HS-27A (cell line): ENCODE measurements around the gene CRYGS.
A peak's percentile ranks its signal among the peaks of the same experiment; 100 is the strongest.
"Not testable (repeated sequence)": the region's sequence is repeated elsewhere in the genome, so short reads cannot be mapped to it uniquely, and the experiment has no call there.

ENCODE experiments used
- DNase-seq: peaks from one replicate; pipeline ENCODE4 v3.0.0-alpha.2; 2012; ENCODE audit warnings: low read depth, missing footprints

The CRYGS gene

DNA sequence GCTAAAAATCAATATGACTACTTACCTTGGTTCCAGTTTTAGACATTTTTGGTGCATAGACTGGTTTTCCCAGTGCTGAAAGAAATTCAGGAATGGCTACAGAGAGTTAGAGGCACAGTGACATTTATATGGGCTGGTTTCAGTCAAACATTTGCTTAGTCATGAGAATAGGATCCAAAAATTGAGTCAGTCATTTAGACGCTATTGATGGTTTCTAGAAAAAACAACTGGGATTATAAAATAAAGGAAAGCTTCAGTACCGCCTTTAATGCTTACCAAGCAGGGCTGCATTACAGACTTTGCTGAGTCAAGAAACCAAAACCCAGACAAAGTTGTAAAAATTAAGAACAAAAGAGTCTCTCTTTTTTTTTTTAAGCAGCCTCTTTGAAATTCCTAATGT lies at the start of gene CRYGS:
Gene CRYGS, minus strand, starts transcription at position 100 of the 400 bp plus-strand sequence. Its CDS starts 54 bp downstream, at position 46.
- DNase-seq, result no peak

DNA sequence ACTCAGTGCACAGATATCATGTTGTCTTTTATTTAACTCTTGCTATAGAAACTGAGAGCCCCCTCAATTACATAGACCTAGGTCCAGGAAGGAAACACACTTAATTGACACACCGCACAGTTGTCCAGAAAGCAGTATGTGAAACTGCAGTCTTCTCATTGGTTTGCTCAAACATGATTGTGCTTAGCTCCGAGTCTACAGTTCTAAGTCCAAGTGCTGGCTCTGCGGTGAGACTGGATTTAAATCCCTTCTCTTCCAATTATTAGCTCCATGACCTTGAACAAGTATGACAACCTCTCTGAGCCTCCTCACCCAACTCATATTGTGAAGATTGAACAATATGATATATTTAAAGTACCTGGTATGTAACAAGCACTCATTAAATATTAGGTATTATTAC lies 49.7 kb upstream of the CRYGS start:
- no peak for DNase-seq

DNA sequence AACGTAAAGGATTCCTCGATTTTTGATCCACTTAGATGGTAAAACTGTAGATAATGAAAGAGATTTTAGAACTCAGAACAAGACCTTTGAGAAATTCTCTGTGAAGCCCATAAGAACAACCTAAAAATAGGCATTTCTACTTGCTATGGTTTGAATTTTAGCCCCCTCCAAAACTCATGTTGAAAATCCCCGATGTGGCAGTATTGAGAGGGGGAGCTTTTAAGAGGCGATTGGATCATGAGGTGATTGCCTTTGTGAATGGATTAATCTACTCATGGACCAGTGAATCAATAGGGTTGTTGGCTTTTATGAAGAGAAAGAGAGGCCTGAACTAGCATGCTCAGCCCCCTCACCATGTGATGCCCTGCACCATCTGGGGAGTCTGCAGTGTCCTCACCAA lies 48.5 kb upstream of the CRYGS start:
- no peak for DNase-seq

DNA sequence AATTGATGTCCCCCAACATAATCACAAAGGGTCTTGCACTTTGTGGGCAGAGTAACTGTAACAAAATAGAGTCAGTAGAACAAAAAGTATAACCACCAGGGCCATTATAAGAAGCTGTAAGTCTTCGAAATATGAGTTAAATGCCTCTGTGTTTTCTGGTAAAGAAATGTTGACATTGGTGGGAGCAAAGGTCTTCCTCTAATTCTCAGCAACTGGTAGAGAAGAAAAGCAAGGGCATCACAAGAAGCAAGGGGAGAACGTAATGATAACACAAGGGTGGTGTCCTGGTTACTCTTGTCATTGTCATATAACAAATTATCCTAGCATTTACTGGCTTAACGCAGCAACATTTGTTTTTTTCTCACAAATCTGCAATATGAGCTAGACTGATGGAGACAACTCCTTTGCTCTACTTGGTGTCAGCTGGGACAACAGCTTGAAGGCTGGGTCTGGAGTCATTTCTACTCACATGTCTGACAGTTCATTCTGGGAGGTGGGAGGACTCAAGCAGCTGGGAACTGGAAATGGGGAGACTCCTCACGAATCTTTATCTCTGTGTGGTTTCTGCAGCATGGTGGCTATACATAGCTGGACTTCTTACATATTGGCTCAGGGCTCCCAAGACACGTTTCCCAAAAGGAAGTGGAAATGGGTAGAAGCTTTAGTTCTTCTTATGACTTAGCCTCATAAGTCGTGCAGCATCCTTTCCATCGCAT lies 46.6 kb upstream of the CRYGS start:
- DNase-seq, result no peak

DNA sequence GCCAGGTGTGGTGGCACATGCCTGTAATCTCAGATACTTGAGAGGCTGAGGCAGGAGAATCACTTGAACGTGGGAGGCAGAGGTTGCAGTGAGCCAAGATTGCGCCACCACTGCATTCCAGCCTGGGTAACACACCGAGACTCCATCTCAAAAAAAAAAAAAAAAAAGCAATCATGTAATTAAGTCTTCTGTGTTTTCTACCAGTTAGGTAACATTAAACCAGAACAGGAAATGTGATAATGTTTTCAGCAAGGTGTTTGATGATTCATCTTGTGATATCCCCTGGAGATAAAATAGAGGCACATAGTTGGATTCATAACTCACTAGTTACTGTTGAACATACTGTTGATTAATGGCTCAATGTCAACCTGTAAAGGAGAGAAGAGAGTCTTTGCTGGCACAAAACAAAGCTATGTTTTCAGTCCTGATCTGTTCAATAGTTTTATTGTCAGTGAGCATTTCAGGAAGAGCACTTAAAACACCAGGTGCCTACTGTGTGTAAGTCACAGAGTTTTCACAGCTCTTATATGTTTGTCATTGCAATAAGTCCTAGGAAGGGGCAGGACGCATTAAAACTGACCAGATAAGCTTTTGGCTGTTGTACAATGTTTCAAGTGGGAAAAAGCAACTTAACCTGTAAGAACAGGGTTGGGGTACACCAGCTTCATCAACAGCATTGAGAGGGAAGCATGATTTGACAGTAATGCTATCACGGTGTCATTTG lies 45.8 kb upstream of the CRYGS start:
- no peak for DNase-seq

DNA sequence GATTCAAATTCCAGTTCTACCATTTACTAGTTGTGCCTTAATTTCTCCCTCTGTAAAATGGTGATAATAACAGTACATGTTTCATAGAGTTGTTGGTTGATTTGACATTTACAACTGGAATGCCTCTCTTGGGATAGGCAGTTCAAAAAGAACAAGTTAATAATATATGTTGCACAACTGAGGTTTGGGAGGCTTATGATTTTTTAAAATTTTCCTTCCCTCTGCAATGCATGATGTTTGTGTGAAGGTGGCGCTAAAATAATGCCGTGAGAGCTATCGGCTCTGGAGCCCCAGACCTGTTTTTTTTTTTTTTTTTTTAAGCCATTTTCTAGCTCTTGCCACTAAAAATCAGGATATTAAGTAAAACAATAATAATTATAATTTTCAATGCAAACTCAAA lies 44.9 kb upstream of the CRYGS start:
- no peak for DNase-seq

DNA sequence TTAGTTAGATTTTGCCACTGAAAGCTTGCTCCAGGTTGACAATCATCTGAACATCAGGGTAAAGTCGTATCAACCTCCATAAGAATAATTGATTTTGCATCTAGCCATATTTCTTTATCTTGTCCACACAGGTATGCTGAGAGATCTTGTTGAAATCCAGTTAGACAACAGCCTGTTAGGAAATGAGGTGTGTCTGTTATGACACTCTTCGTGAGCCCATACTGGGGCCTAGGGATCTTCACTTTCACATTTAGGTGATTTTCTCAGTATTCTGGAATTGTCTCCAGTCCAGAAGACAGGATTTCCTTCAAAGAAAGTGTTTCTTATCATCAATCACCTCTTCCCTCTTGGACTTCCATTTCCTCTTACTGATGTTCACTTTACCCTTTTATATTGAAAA lies 44.5 kb upstream of the CRYGS start:
- no peak for DNase-seq

DNA sequence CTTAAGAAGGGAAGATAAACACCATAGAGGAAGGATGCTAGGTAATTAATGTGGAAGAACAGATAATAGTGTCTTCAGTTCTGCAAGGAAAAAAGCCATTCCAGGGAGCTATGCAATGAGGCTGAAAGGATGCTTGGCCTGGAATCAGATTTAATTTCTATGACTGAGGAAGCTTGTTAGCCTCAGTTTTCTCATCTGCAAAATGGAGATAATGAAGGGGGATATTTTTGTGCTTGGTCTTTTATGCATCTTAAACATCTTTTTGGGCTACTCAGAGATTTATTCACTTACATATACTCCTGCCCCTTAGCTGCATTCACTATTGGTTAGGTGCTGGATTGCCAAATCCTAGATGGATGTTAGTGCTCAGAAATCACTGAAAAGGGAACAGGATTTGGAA lies 43.0 kb upstream of the CRYGS start:
- DNase-seq, result no peak

DNA sequence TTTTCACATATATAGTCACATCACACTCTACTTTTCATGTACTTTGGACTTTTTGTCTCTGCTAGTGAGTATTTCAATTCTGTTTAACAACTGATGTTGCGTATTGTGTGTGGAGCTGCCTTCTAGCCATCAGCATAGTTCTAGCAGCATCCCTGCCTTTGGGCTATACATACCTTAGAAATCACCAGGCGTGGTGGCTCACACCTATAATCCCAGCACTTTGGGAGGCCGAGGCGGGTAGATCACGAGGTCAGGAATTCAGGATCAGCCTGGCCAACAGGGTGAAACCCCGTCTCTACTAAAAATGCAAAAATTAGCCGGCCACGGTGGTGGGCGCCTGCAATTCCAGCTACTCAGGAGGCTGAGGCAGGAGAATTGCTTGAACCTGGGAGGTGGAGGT lies 42.1 kb upstream of the CRYGS start:
- DNase-seq, result not testable (repeated sequence)

DNA sequence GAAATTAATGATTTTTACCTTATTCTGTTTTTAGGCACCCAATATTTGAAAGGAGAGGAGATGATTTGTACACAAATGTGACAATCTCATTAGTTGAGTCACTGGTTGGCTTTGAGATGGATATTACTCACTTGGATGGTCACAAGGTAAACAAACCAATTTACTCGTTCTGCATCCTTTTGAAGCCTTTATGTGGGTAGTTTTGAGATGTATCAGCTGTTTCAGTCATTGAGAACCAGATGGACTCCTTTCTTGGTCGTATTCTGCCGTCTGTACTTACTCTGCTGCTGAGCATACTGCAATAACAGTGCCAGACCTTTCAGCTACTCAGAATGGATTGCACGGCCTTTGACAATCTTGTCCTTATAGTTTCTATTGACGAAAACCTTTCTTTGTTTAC lies 39.7 kb upstream of the CRYGS start:
- no peak for DNase-seq

DNA sequence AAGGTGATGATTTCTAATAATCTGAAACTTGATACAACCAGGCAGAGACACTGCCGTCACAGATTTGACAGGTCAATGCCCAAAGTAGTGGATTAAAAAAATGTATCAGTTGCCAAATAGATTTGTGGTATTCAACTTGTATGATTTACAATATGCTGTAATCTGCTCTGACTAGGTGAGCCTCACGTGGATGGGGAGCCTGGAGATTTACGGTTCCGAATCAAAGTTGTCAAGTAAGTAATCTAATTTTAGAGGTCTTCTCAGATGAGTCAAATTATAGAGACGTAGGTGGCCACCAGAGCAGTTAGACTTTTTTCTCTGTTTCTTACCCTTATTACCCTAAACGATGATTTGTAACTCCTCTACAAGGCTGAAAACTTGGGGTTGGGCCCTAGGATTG lies 38.4 kb upstream of the CRYGS start:
- no peak for DNase-seq

DNA sequence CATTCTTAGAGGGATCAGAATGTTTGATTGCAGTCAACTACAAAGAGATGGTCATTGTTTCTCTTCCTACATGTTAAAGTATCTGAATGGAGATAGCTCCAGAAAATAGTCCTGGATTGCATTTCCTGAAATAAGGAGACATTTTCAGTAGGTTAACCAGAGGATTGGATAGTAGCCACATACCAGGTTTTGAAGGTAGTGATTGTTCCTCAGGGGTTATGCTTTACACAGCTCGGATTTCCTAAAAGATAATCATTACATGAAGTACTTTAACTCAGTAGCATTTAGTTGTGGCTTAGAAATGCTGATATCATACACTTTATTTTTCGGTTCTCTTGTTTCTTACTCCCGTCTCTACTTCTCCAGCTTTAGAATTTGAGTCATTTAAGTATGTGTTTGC lies 36.6 kb upstream of the CRYGS start:
- no peak for DNase-seq

DNA sequence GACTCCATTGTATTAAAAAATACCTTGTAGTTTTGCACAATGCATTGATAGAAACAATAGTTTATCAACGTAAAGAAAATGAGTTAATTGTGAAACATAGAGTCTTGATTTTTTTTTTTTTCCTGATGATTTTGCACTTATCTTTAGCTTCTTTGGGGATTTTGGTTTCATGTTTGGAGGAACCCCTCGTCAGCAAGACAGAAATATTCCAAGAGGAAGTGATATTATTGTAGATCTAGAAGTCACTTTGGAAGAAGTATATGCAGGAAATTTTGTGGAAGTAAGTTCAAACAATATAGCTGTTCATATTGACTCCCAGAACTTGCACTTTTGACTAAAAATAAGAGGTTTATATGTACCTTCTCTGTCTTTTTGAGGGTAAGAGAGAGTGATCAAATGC lies 33.3 kb upstream of the CRYGS start:
- no peak for DNase-seq

DNA sequence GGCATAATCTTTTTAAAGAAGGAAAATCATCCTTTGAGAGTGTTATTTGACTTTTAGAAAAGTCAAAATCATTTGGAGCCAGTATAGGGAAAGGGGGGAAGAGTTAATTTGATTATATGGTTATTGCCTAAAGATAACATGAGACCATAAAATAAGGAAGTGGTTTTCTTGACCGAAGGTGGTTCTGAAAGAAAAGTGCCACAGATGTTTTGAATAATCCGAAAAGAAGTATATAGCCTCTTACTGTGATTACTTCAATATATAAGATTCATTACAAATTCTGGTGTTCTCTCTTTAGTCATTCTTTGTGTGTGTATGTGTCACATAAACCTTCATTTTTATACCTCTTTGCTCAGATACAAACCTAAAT lies 27.4 kb upstream of the CRYGS start:
- DNase-seq, result no peak

DNA sequence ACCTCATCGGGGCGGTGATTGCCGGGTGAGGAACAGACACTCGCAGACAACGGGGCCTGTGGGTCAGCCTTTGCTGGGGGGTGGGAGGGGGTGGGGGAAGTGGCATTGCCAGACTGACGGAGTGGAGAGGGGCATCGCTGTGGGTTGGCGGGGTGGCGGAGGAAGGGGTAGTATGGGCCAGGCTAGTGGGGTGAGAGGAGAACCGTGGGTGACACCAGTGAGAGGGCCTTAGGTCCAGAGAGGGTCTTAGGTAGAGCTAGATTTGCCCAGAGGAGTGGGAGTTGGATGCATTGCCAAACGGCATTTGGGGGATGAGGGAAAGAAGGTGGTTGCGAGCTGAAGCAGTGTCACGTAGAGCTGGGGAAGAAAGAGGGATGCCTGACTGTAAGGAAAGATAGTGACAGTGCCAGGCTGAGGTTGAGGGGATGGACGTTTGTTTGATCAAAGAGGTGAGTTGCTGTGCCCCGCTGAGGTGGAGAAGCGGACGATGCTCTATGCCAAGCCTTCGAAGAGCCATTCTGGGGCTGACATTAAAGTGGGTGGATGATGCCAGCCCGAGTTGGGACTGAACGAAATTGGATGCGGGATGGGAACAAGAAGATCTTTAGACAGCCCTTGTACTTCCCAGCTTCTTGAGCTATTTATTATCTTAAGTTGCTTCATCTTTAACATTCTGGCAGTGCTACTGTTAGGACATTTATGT lies 26.9 kb upstream of the CRYGS start:
- no peak for DNase-seq

DNA sequence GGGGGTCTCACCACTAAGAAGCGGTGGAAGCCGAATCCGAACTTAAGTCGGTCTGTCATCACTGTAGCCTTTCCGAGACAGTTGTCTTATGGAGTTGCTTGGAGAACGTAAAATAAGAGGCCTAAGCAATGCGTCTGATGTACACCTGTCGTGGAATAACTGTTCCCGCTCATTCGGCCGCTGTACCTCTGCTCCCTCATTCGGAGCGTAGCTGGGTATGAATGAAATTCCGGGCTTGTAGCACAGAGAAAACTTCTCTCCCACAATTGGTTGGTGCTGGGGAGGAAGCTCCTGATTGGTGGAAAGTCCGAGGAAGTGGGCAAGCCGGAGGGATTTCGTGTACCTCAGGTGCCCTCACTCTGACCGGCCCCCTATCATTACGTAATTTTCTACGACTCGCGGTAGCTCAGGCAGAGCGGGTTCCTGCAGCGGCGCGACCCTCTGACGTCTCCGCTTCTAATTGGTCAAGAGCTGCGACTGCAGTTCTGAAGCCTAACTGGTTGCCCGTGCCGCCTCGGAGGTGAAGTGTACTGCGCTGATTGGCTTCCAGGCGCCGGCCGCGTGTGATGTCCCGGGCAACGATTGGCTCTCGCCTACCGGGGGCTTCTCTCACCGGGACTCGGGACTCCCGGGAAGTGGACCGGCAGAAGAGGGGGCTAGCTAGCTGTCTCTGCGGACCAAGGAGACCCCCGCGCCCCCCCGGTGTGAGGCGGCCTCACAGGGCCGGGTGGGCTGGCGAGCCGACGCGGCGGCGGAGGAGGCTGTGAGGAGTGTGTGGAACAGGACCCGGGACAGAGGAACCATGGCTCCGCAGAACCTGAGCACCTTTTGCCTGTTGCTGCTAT lies 26.1 kb upstream of the CRYGS start, which contains the start of gene DNAJB11:
Gene DNAJB11, plus strand, starts transcription at position 625 of the 845 bp plus-strand sequence. Its CDS starts 178 bp downstream, at position 803.
- peak; percentile 97 for DNase-seq

DNA sequence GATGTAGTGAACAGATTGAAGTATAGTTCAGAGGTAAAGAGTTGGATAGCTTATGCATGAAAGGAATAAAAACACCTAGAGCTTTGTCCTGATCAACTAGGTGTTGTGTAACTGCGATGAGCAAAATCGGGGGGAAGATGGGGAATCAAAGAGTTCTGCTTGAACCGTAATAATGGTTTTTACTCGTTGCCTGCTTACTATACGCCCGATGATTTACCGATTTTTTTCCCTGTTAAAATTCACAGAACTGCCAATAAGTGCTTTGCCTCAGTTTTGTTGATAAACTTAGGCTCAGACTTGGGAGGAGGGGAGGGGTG lies 25.6 kb upstream of the CRYGS start:
- no peak for DNase-seq

DNA sequence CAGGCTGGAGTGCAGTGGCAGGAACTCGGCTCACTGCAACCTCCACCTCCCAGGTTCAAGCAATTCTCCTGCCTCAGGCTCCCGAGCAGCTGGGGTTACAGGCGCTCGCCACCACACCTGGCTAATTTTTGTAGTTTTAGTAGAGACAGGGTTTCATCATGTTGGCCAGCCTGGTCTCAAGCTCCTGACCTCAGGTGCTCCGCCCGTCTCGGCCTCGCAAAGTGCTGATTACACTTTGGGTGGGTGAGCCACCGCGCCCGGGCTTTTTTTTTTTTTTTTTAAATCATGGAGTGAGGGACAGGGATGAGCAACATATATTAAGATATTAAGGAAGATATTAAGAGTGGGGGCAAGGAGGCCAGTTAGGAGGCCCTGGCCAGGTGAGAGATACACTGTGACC lies 25.2 kb upstream of the CRYGS start:
- not testable (repeated sequence) for DNase-seq

DNA sequence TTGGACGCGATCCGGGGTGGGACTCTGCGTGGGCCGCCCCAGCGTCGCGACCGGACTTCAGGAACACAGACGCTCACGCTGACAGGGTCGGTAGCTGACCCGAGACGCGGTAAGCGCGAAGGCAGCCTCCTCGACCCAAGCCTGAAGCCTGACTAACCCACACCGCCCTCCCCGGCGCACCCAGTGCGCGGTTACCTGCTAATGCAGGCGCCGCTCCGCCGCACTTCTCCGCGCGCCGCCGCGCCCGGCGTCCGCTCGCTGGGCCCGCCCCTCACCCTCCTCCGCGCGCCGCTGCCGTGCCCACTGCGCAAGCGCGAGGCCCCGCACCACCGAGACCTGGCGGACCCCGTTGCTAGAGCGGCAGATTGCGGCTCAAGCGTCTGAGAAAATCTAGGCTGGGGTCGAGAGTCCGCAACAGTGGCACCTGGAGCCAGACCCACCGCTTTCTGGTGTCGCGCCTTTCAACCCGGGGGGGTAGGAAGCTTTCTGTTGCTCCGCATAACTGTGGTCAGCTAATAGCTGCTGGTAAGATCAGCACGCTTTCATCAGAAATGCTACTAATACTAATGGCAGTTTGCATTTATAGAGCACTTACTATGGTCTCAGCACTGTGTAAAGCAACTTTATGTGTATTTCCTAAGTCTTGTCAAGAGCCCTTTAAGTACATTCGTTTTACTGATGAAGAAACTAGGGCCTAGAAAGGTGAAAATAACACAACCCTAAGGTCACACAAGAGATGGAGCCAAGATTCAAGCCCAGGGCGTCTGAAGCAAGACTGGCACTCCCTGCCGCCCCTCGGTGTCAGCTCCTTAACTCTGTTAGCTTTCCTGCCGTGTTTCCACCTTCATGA lies 23.1 kb upstream of the CRYGS start, which contains the start of gene TBCCD1:
Gene TBCCD1, minus strand, starts transcription at position 268 of the 850 bp plus-strand sequence. CDS start 3,010 bp downstream, outside the sequence.
- DNase-seq, result peak; percentile 62

DNA sequence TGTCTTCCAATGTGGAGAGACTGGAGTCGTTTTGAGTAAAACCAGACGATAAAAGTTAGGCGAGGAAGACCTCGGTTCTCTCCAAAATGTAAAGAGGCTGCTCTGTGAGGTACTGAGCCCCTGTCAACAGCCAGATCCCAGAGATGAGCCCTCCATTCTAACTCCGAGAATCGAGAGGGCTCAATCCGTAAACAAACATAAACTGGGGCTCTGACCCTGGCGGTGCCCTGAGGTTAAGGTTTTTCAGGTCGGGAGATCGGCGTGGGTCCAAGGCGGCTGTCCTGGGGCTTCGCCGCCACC lies 22.5 kb upstream of the CRYGS start:
- peak; percentile 1 for DNase-seq

DNA sequence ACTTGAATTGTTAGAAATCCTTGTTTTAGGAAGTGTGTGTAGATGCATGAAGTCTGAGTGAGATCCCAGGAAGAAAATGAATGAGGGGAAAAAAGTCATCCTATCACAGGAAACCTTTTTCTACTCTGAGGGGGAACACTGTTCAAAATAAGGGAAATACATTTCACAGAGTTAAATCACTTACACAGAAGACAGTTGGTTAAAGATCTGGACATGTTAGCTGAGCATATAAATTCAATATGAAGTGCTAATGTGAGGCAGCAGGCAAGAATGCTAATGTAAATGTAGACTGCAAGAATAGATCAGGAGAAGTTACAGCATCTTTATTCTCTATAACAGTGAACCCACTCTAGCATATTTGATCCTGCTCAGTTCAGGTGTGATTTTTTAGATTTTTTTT lies 20.4 kb upstream of the CRYGS start:
- DNase-seq, result no peak
